Neural cell (in vitro differentiated cells): ENCODE measurements around the gene GMDS. TPM values are rescaled to one million over a fixed set of nuclear protein-coding genes. Genes with fewer than 3 reads are reported as not detected.

Experiments used
- H2AFZ ChIP-seq: fragments of 200-600, 300-800 bp; sonication (generic), shearing (Covaris generic); 2 replicates; pipeline ENCODE4 v1.6.0; 2014; ENCODE audit warnings: low read depth, mild to moderate bottlenecking, antibody characterized with exemption, low read length, moderate library complexity
- H3F3A ChIP-seq: fragments of 200-600 bp; shearing (Covaris generic); 2 replicates; pipeline ENCODE4 v1.6.1; 2016; ENCODE audit warnings: mild to moderate bottlenecking, moderate library complexity, mixed read lengths, antibody characterized with exemption, low read length; ENCODE audit not compliant: insufficient read depth, poor library complexity, severe bottlenecking
- H3K27ac ChIP-seq: fragments of 200-600, 300-800 bp; sonication (generic), shearing (Covaris generic); 2 replicates; pipeline ENCODE4 v1.5.1; 2014; ENCODE audit warnings: mild to moderate bottlenecking, low read length, moderate library complexity
- H3K27me3 ChIP-seq: fragments of 300-800, 200-600 bp; sonication (generic), shearing (Covaris generic); 2 replicates; pipeline ENCODE4 v1.6.0; 2014; ENCODE audit warnings: mild to moderate bottlenecking, low read depth, low read length, moderate library complexity; ENCODE audit not compliant: insufficient read depth
- H3K36me3 ChIP-seq: fragments of 300-800, 200-600 bp; sonication (generic), shearing (Covaris generic); 2 replicates; pipeline ENCODE4 v1.5.1; 2014; ENCODE audit warnings: mild to moderate bottlenecking, antibody characterized with exemption, low read length, moderate library complexity; ENCODE audit not compliant: insufficient read depth
- H3K4me2 ChIP-seq: fragments of 300-800, 200-600 bp; sonication (generic), shearing (Covaris generic); 2 replicates; pipeline ENCODE4 v1.6.0; 2014; ENCODE audit warnings: mild to moderate bottlenecking, low read length
- H3K4me3 ChIP-seq: fragments of 300-800, 200-600 bp; sonication (generic), shearing (Covaris generic); 2 replicates; pipeline ENCODE4 v1.5.1; 2014; ENCODE audit warnings: mild to moderate bottlenecking, low read length, moderate library complexity
- H3K79me2 ChIP-seq: fragments of 200-600 bp; shearing (Covaris generic); replicated peaks from 2 replicates; pipeline ENCODE4 v1.6.0; 2014; ENCODE audit warnings: mild to moderate bottlenecking, low read length, moderate library complexity; ENCODE audit not compliant: insufficient read depth
- H3K9ac ChIP-seq: fragments of 300-800, 200-600 bp; sonication (generic), shearing (Covaris generic); 2 replicates; pipeline ENCODE4 v1.6.1; 2016; ENCODE audit warnings: mild to moderate bottlenecking, low read length, mixed read lengths
- H3K9me2 ChIP-seq: fragments of 200-600 bp; shearing (Covaris generic); 2 replicates; pipeline ENCODE4 v1.6.1; 2016; ENCODE audit warnings: mild to moderate bottlenecking, low read length, mixed read lengths; ENCODE audit not compliant: insufficient read depth
- H3K9me3 ChIP-seq: fragments of 200-600, 300-800 bp; sonication (generic), shearing (Covaris generic); 2 replicates; pipeline ENCODE4 v1.6.1; 2016; ENCODE audit warnings: mild to moderate bottlenecking, mixed run types, low read length, moderate library complexity, mixed read lengths
- H4K20me1 ChIP-seq: fragments of 200-600 bp; shearing (Covaris generic); 2 replicates; pipeline ENCODE4 v1.6.1; 2016; ENCODE audit warnings: mild to moderate bottlenecking, mixed run types; ENCODE audit not compliant: insufficient read depth
- CTCF ChIP-seq: fragments of 450-650 bp; IDR thresholded peaks from 2 replicates; pipeline ENCODE4 v1.5.1; 2014; ENCODE audit warnings: antibody characterized with exemption, mild to moderate bottlenecking, moderate library complexity; ENCODE audit not compliant: poor library complexity, severe bottlenecking
- EP300 ChIP-seq: fragments of 450-650 bp; conservative IDR thresholded peaks from 2 replicates; pipeline ENCODE4 v1.6.1; 2014; ENCODE audit warnings: antibody characterized with exemption, mild to moderate bottlenecking, moderate library complexity; ENCODE audit not compliant: poor library complexity, severe bottlenecking
- EZH2 ChIP-seq: fragments of 200-600, 300-800 bp; shearing (Covaris generic), sonication (generic); IDR thresholded peaks from 2 replicates; pipeline ENCODE4 v1.6.1; 2014; ENCODE audit warnings: antibody characterized with exemption, low read length, borderline replicate concordance, mild to moderate bottlenecking; ENCODE audit not compliant: insufficient read depth, poor library complexity, severe bottlenecking
- MXI1 ChIP-seq: fragments of 450-650 bp; conservative IDR thresholded peaks from 2 replicates; pipeline ENCODE4 v1.6.1; 2014; ENCODE audit warnings: antibody characterized with exemption, mild to moderate bottlenecking; ENCODE audit not compliant: poor library complexity, severe bottlenecking
- POLR2AphosphoS5 ChIP-seq: IDR thresholded peaks from 2 replicates; pipeline ENCODE4 v1.6.1; 2012
- RAD21 ChIP-seq: fragments of 450-650 bp; conservative IDR thresholded peaks from 2 replicates; pipeline ENCODE4 v1.6.1; 2014; ENCODE audit warnings: antibody characterized with exemption, mild to moderate bottlenecking, moderate library complexity
- REST ChIP-seq: IDR thresholded peaks from 2 replicates; pipeline ENCODE4 v1.6.1; 2012; ENCODE audit warnings: borderline replicate concordance
- SMC3 ChIP-seq: fragments of 450-650 bp; conservative IDR thresholded peaks from 2 replicates; pipeline ENCODE4 v1.6.1; 2014; ENCODE audit warnings: antibody characterized with exemption, mild to moderate bottlenecking, moderate library complexity; ENCODE audit not compliant: poor library complexity
- TAF1 ChIP-seq: IDR thresholded peaks from 2 replicates; pipeline ENCODE4 v1.6.1; 2012; ENCODE audit warnings: low read depth
- polyA plus RNA-seq: library from polyadenylated mRNA; depleted of rRNA; stranded (reverse); fragments of >200 nt; gene quantifications from 2 replicates; pipeline ENCODE4 v1.2.3, GENCODE V29; 2014

The GMDS gene
- polyA plus RNA-seq, 1 donor from 2014 or later, result 11.4 TPM

- no peak overlapping the region for H3K4me2 ChIP-seq
- H3K9ac ChIP-seq, result no peak overlapping the region
- no peaks in the 10 kb centered on the region for H3K9me2 ChIP-seq
- no peak overlapping the region for H3K4me3 ChIP-seq
- no peaks in the 10 kb centered on the region for H3K79me2 ChIP-seq
- TF ChIP-seq SMC3 (no peak), EP300 (no peak), TAF1 (no peak), REST (no peak), POLR2AphosphoS5 (no peak), EZH2 (no peak), CTCF (no peak), RAD21 (no peak), MXI1 (no peak)
- no peaks in the 10 kb centered on the region for H4K20me1 ChIP-seq
- H2AFZ ChIP-seq, result no peak overlapping the region
- no peaks in the 10 kb centered on the region for H3K36me3 ChIP-seq
- no peaks in the 10 kb centered on the region for H3K27me3 ChIP-seq
- H3F3A ChIP-seq, result no peaks in the 10 kb centered on the region
- H3K27ac ChIP-seq, result no peak overlapping the region
- no peaks in the 10 kb centered on the region for H3K9me3 ChIP-seq
Observed at GRCh38 chr6:1761477-1761877, 483.9 kb downstream of the GMDS start.

GRCh38 chr6:1760876-1761275, 484.5 kb downstream of the GMDS start:
- Histone ChIP-seq H3K9me3 (no peaks in the 10 kb centered on the region), H3K4me2 (no peak overlapping the region), H3K9ac (no peak overlapping the region), H3K27ac (no peak overlapping the region), H3K27me3 (no peaks in the 10 kb centered on the region), H2AFZ (no peak overlapping the region), H3F3A (no peaks in the 10 kb centered on the region), H3K36me3 (no peaks in the 10 kb centered on the region), H3K9me2 (no peaks in the 10 kb centered on the region), H3K79me2 (no peaks in the 10 kb centered on the region), H3K4me3 (no peak overlapping the region), H4K20me1 (no peaks in the 10 kb centered on the region)
- TF ChIP-seq TAF1 (no peak), RAD21 (no peak), CTCF (no peak), REST (no peak), EP300 (no peak), EZH2 (no peak), SMC3 (no peak), POLR2AphosphoS5 (no peak), MXI1 (no peak)
